Right lobe of liver (tissue), 4 donors: ENCODE measurements around the gene MAP3K1.

ENCODE experiments used
- POLR2A ChIP-seq: fragments of 450-650 bp; IDR thresholded peaks from one replicate; pipeline ENCODE4 v1.6.1; 2017; ENCODE audit warnings: antibody characterized with exemption, mild to moderate bottlenecking
- TF ChIP-seq, protein P1 (sequence below), 4 donors: fragments of 200-600 bp in 3 of 4; fragments of 450-650 bp in 1 of 4; IDR thresholded peaks; one replicate each; pipeline versions ENCODE4 v1.5.1 to v1.8.0; 2016 to 2022; ENCODE audit warnings: antibody characterized with exemption in 4 of 4, mild to moderate bottlenecking in 2 of 4
- donor health status: DM: no; HTN: no; CAD: no.
- donor health status: DM: no; HTN: no; CAD: no.
- donor health status: DM: no; HTN: yes; CAD: no.

DNA sequence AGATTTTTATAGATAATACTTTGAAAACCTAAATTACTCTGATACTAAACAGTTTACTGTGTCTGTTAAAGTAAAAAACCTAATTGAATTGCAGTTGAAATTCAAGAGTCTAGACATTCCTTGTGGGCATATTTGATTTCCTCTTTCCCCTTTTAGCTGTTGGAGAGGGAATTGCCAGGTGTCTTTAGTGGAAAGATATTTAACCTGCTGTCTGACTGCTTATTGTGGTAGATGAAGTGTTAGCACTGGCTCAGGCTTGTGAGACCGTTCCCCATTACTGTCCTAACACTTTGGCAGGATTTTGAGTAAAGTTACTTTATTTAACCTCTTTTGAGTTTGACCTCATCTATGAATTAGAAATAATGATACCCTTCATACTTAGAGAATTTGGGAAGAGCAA, 16.4 kb downstream of the MAP3K1 start:
- TF ChIP-seq, protein P1, sequence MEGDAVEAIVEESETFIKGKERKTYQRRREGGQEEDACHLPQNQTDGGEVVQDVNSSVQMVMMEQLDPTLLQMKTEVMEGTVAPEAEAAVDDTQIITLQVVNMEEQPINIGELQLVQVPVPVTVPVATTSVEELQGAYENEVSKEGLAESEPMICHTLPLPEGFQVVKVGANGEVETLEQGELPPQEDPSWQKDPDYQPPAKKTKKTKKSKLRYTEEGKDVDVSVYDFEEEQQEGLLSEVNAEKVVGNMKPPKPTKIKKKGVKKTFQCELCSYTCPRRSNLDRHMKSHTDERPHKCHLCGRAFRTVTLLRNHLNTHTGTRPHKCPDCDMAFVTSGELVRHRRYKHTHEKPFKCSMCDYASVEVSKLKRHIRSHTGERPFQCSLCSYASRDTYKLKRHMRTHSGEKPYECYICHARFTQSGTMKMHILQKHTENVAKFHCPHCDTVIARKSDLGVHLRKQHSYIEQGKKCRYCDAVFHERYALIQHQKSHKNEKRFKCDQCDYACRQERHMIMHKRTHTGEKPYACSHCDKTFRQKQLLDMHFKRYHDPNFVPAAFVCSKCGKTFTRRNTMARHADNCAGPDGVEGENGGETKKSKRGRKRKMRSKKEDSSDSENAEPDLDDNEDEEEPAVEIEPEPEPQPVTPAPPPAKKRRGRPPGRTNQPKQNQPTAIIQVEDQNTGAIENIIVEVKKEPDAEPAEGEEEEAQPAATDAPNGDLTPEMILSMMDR (IDR thresholded peaks at IDR 0.05): no peak
- no peak for TF ChIP-seq POLR2A
